ENCODE results near the gene UTP3. TPM values are rescaled to one million over a fixed set of nuclear protein-coding genes. Genes with fewer than 3 reads are reported as not detected.

The UTP3 gene
- total RNA-seq, 2 donors from 2014 or later, result 22.0 to 23.2 TPM

- DNase-seq (ENCODE audit: low spot score), result no peak
- intact Hi-C loops (cut with DNase I), result no loop called here
Observed at GRCh38 chr4:70739496-70740337, 51.4 kb downstream of the UTP3 start.

Other genes with a start within 250 kb of the UTP3 start
- gene MUC7, start 216.3 kb upstream of the UTP3 start, total RNA-seq, result not detected
- gene AMTN, start 170.0 kb upstream of the UTP3 start, total RNA-seq, result not detected
- not detected for gene AMBN, start 96.3 kb upstream of the UTP3 start, total RNA-seq
- gene ENAM, start 59.8 kb upstream of the UTP3 start, total RNA-seq, result under 1 TPM; 0.14 to 0.62 TPM
- gene JCHAIN, start 22.0 kb upstream of the UTP3 start, total RNA-seq, result 10 to 100 TPM in 1 of 2 donors, 1 to 10 TPM in 1; 8.8 to 12.8 TPM
- gene RUFY3, start 33.4 kb downstream of the UTP3 start, total RNA-seq, result 10 to 100 TPM; 58.5 to 62.3 TPM
- 10 to 100 TPM; 43.5 to 44.0 TPM for gene GRSF1, start 151.4 kb downstream of the UTP3 start, total RNA-seq
- 10 to 100 TPM; 21.8 to 29.1 TPM for gene MOB1B, start 213.8 kb downstream of the UTP3 start, total RNA-seq

Data from posterior vena cava (tissue), 2 donors.